Thymus (tissue), 2 donors: Measurements from ENCODE around the gene PROS1. TPM values are rescaled to one million over a fixed set of nuclear protein-coding genes. Genes with fewer than 3 reads are reported as not detected.

Experiments used
- polyA plus RNA-seq: library from polyadenylated mRNA; stranded (reverse); fragments of 200-250 nt; gene quantifications from one replicate; pipeline ENCODE4 v1.2.3, GENCODE V29; 2013
- total RNA-seq: library from RNA; stranded (reverse); fragments of 120-200 nt; gene quantifications from one replicate; pipeline ENCODE4 v1.2.4, GENCODE V29; 2013
- donor health status: healthy.

PROS1 gene
- total and polyA plus RNA-seq, 2 donors, result 2.7 to 5.4 TPM

Other genes with a start within 250 kb of the PROS1 start
- 8.5 TPM for gene ARL13B, start 6.3 kb upstream of the PROS1 start, total RNA-seq
- gene ARL13B, start 6.3 kb upstream of the PROS1 start, polyA plus RNA-seq, result 6.7 TPM
- gene STX19, start 54.7 kb upstream of the PROS1 start, total RNA-seq, result 0.42 TPM
- 2.6 TPM for gene STX19, start 54.7 kb upstream of the PROS1 start, polyA plus RNA-seq
- gene DHFR2, start 89.0 kb upstream of the PROS1 start, total RNA-seq, result 8.0 TPM
- 6.0 TPM for gene DHFR2, start 89.0 kb upstream of the PROS1 start, polyA plus RNA-seq
- 11.1 TPM for gene NSUN3, start 89.2 kb upstream of the PROS1 start, total RNA-seq
- 8.7 TPM for gene NSUN3, start 89.2 kb upstream of the PROS1 start, polyA plus RNA-seq